Measurements from ENCODE around the gene AP4B1.

AP4B1 gene

GRCh38 chr1:113903501-113904292 is 902 bp downstream of the AP4B1 start:
- DNase-seq (ENCODE audit: low read depth, low spot score), result no peak
- peaks cover 62% of the 10 kb centered on the region for H3K36me3 ChIP-seq (ENCODE audit: insufficient read depth, insufficient read length, low read length)
- H3K9ac ChIP-seq (ENCODE audit: insufficient read length, low read depth), result peak overlapping the region; percentile 96
- H3K4me1 ChIP-seq (ENCODE audit: insufficient read depth, insufficient read length), result no peaks in the 10 kb centered on the region
- H3K27me3 ChIP-seq (ENCODE audit: insufficient read depth, insufficient read length), result no peaks in the 10 kb centered on the region
- TF ChIP-seq SUZ12 (IDR thresholded peaks at IDR 0.05; ENCODE audit: extremely low read depth, insufficient read depth, insufficient read length), result no peak
- TF ChIP-seq ZNF274 (IDR thresholded peaks at IDR 0.05; ENCODE audit: low read depth, low read length), result no peak
- TF ChIP-seq YY1 (IDR thresholded peaks at IDR 0.05; ENCODE audit: insufficient read depth, insufficient read length), result no peak
- no peaks in the 10 kb centered on the region for H3K9me3 ChIP-seq (ENCODE audit: insufficient read depth, low read length)
- H3K4me3 ChIP-seq (ENCODE audit: insufficient read length, low read depth), result peak overlapping the region; percentile 99

DNA sequence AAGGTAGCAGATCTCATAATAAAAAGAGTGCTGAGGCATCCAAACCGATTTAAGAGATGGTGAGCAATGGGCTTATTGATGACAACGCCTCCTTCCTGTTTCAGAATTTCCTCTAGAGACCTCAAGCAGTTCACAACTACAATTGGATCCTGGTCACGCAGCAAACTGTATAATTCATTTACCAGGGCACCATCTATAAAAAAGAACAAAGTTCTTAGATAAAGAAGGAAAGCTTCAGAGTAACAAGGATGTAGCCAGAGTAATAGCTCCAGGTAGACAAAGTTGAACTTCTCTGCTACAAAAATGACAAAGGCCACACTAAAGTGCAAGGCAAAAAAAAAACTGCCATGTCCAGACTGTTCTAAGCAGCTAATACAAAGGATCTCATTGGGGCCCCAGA is 3.4 kb downstream of the AP4B1 start:
- TF ChIP-seq YY1 (IDR thresholded peaks at IDR 0.05; ENCODE audit: insufficient read depth, insufficient read length) (no peak), SUZ12 (IDR thresholded peaks at IDR 0.05; ENCODE audit: extremely low read depth, insufficient read depth, insufficient read length) (no peak), ZNF274 (IDR thresholded peaks at IDR 0.05; ENCODE audit: low read depth, low read length) (no peak)
- Histone ChIP-seq H3K27me3 (ENCODE audit: insufficient read depth, insufficient read length) (no peaks in the 10 kb centered on the region), H3K4me1 (ENCODE audit: insufficient read depth, insufficient read length) (no peaks in the 10 kb centered on the region), H3K9me3 (ENCODE audit: insufficient read depth, low read length) (no peaks in the 10 kb centered on the region), H3K4me3 (ENCODE audit: insufficient read length, low read depth) (no peak overlapping the region), H3K9ac (ENCODE audit: insufficient read length, low read depth) (no peak overlapping the region), H3K36me3 (ENCODE audit: insufficient read depth, insufficient read length, low read length) (peaks cover 64% of the 10 kb centered on the region)
- DNase-seq (ENCODE audit: low read depth, low spot score), result no peak

DNA sequence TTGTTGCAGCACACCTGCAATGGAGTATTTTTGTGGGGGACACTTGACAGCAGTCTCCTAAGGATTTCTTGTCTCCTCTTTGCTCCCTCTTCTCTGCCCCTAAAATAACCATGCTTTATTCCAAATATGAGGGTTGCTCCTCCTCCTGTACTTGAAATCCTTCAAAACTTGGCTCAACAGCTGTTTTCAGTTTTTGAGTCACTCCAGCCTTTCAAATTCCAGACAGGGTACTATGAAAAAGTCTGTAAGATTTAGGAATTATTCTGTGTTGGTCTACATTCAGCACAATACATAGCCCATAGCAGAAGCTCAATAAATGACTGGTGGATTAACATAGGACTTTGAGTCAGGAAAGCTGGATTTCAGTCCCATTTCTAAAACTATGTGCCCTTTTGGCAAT is 5.5 kb downstream of the AP4B1 start:
- Histone ChIP-seq H3K4me1 (ENCODE audit: insufficient read depth, insufficient read length) (no peaks in the 10 kb centered on the region), H3K27me3 (ENCODE audit: insufficient read depth, insufficient read length) (no peaks in the 10 kb centered on the region), H3K9me3 (ENCODE audit: insufficient read depth, low read length) (no peaks in the 10 kb centered on the region), H3K9ac (ENCODE audit: insufficient read length, low read depth) (no peak overlapping the region), H3K4me3 (ENCODE audit: insufficient read length, low read depth) (no peak overlapping the region), H3K36me3 (ENCODE audit: insufficient read depth, insufficient read length, low read length) (peaks cover 85% of the 10 kb centered on the region)
- TF ChIP-seq SUZ12 (IDR thresholded peaks at IDR 0.05; ENCODE audit: extremely low read depth, insufficient read depth, insufficient read length) (no peak), YY1 (IDR thresholded peaks at IDR 0.05; ENCODE audit: insufficient read depth, insufficient read length) (no peak), ZNF274 (IDR thresholded peaks at IDR 0.05; ENCODE audit: low read depth, low read length) (no peak)
- no peak for DNase-seq (ENCODE audit: low read depth, low spot score)

DNA sequence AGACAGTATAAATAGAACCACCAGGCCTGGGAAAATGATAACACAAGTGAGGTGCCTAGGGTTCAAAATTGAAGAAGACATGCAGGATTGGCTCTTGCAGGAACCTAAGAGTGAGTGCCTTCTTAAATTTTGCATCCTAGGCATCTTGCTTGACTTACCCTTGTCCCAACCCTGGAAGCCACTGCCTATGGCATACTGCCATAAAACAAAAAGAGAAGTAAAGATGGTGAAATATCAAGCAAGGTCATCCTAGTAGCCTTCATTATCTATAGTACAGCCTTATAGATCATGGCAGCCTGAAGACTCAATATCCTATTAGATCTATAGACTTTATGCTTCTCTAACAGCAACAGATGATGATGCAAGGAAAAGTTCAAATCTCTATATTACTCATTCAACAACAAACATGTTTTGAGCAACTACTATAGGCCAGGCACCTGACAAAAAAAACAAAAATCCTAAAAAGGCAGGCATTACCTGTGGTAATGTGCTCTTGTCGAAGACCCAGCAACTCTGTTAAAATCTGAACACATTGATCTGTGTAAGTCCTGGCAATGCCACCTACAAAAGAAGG is 6.3 kb downstream of the AP4B1 start:
- Histone ChIP-seq H3K27me3 (ENCODE audit: insufficient read depth, insufficient read length) (no peaks in the 10 kb centered on the region), H3K4me1 (ENCODE audit: insufficient read depth, insufficient read length) (no peaks in the 10 kb centered on the region), H3K9me3 (ENCODE audit: insufficient read depth, low read length) (no peaks in the 10 kb centered on the region), H3K9ac (ENCODE audit: insufficient read length, low read depth) (no peak overlapping the region), H3K36me3 (ENCODE audit: insufficient read depth, insufficient read length, low read length) (peaks cover 86% of the 10 kb centered on the region), H3K4me3 (ENCODE audit: insufficient read length, low read depth) (no peak overlapping the region)
- no peak for TF ChIP-seq YY1 (IDR thresholded peaks at IDR 0.05; ENCODE audit: insufficient read depth, insufficient read length)
- no peak for TF ChIP-seq ZNF274 (IDR thresholded peaks at IDR 0.05; ENCODE audit: low read depth, low read length)
- no peak for TF ChIP-seq SUZ12 (IDR thresholded peaks at IDR 0.05; ENCODE audit: extremely low read depth, insufficient read depth, insufficient read length)
- no peak for DNase-seq (ENCODE audit: low read depth, low spot score)

GRCh38 chr1:113895961-113896360 is 8.6 kb downstream of the AP4B1 start:
- H3K36me3 ChIP-seq (ENCODE audit: insufficient read depth, insufficient read length, low read length), result peaks cover 67% of the 10 kb centered on the region
- TF ChIP-seq YY1 (IDR thresholded peaks at IDR 0.05; ENCODE audit: insufficient read depth, insufficient read length) (no peak), SUZ12 (IDR thresholded peaks at IDR 0.05; ENCODE audit: extremely low read depth, insufficient read depth, insufficient read length) (no peak), ZNF274 (IDR thresholded peaks at IDR 0.05; ENCODE audit: low read depth, low read length) (no peak)

GRCh38 chr1:113895098-113895497 is 9.5 kb downstream of the AP4B1 start:
- Histone ChIP-seq H3K4me3 (ENCODE audit: insufficient read length, low read depth) (no peak overlapping the region), H3K9me3 (ENCODE audit: insufficient read depth, low read length) (no peaks in the 10 kb centered on the region), H3K4me1 (ENCODE audit: insufficient read depth, insufficient read length) (no peaks in the 10 kb centered on the region), H3K27me3 (ENCODE audit: insufficient read depth, insufficient read length) (no peaks in the 10 kb centered on the region), H3K9ac (ENCODE audit: insufficient read length, low read depth) (no peak overlapping the region), H3K36me3 (ENCODE audit: insufficient read depth, insufficient read length, low read length) (peaks cover 59% of the 10 kb centered on the region)
- DNase-seq (ENCODE audit: low read depth, low spot score), result no peak
- TF ChIP-seq ZNF274 (IDR thresholded peaks at IDR 0.05; ENCODE audit: low read depth, low read length) (no peak), YY1 (IDR thresholded peaks at IDR 0.05; ENCODE audit: insufficient read depth, insufficient read length) (no peak), SUZ12 (IDR thresholded peaks at IDR 0.05; ENCODE audit: extremely low read depth, insufficient read depth, insufficient read length) (no peak)

More at GRCh38 chr1:113895961-113896360, 8.6 kb downstream of the AP4B1 start:
- Histone ChIP-seq H3K4me1 (ENCODE audit: insufficient read depth, insufficient read length) (no peaks in the 10 kb centered on the region), H3K27me3 (ENCODE audit: insufficient read depth, insufficient read length) (no peaks in the 10 kb centered on the region), H3K9ac (ENCODE audit: insufficient read length, low read depth) (no peak overlapping the region), H3K4me3 (ENCODE audit: insufficient read length, low read depth) (no peak overlapping the region), H3K9me3 (ENCODE audit: insufficient read depth, low read length) (no peaks in the 10 kb centered on the region)
- DNase-seq (ENCODE audit: low read depth, low spot score), result no peak

DNA sequence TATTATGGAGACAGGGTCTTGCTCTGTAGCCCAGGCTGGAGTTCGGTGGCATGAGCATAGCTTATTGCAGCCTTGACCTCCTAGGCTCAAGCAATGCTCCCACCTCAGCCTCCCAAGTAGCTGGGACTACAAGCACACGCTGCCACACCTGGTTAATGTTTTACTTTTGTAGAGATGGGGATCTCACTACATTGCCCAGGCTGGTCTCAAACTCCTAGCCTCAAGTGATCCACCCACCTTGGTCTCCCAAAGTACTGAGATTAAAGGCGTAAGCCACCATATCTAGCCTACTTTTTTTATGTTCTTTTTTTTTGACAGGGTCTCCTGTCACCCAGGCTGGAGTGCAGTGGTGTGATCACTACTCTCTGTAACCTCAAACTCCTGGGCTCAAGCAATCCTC is 11.3 kb downstream of the AP4B1 start:
- Histone ChIP-seq H3K27me3 (ENCODE audit: insufficient read depth, insufficient read length) (no peaks in the 10 kb centered on the region), H3K9me3 (ENCODE audit: insufficient read depth, low read length) (no peaks in the 10 kb centered on the region), H3K9ac (ENCODE audit: insufficient read length, low read depth) (no peak overlapping the region), H3K36me3 (ENCODE audit: insufficient read depth, insufficient read length, low read length) (peaks cover 41% of the 10 kb centered on the region), H3K4me3 (ENCODE audit: insufficient read length, low read depth) (no peak overlapping the region), H3K4me1 (ENCODE audit: insufficient read depth, insufficient read length) (no peaks in the 10 kb centered on the region)
- no peak for DNase-seq (ENCODE audit: low read depth, low spot score)
- TF ChIP-seq SUZ12 (IDR thresholded peaks at IDR 0.05; ENCODE audit: extremely low read depth, insufficient read depth, insufficient read length) (no peak), ZNF274 (IDR thresholded peaks at IDR 0.05; ENCODE audit: low read depth, low read length) (no peak), YY1 (IDR thresholded peaks at IDR 0.05; ENCODE audit: insufficient read depth, insufficient read length) (no peak)
